ENCODE data around the gene TMEM178B. TPM values are rescaled to one million over a fixed set of nuclear protein-coding genes. Genes with fewer than 3 reads are reported as not detected.

The TMEM178B gene
- total RNA-seq, 4 donors from 2014 or later, result 0.42 to 2.5 (median 0.92) TPM

GRCh38 chr7:141144921-141145629, 71.2 kb downstream of the TMEM178B start:
- H3K27ac ChIP-seq (replicated peaks in 1 of 4), result no peak overlapping the region
- no peak for DNase-seq (ENCODE audit: extremely low spot score)
- TF ChIP-seq EP300 (IDR thresholded peaks at IDR 0.05) (no peak), POLR2A (IDR thresholded peaks at IDR 0.05; ENCODE audit: low read depth) (no peak), CTCF (IDR thresholded peaks at IDR 0.05) (no peak), POLR2AphosphoS5 (IDR thresholded peaks at IDR 0.05) (no peak)
- no peaks in the 10 kb centered on the region for H3K36me3 ChIP-seq
- 74% methylated on average over 4 of the region's 4 CpGs for WGBS
- H3K9me3 ChIP-seq, result peaks cover 0 to 12% (median 8%) of the 10 kb centered on the region in 4 donors
- H3K4me1 ChIP-seq, result no peaks in the 10 kb centered on the region
- no peak overlapping the region for H3K4me3 ChIP-seq
- H3K27me3 ChIP-seq, result no peaks in the 10 kb centered on the region
- intact Hi-C loops (cut with DNase I), result no loop called here

GRCh38 chr7:141145630-141145982, 71.7 kb downstream of the TMEM178B start:
- no peaks in the 10 kb centered on the region for H3K27me3 ChIP-seq
- 62% methylated on average over 3 of the region's 3 CpGs for WGBS

GRCh38 chr7:141147482-141147881, 73.6 kb downstream of the TMEM178B start:
- peak; percentile 72 for DNase-seq (ENCODE audit: extremely low spot score)
- intact Hi-C loops (cut with DNase I), result no loop called here
- H3K4me3 ChIP-seq, result no peak overlapping the region
- H3K9me3 ChIP-seq, result peaks cover 0 to 9% (median 7%) of the 10 kb centered on the region in 4 donors
- TF ChIP-seq POLR2A (IDR thresholded peaks at IDR 0.05; ENCODE audit: low read depth) (no peak), EP300 (IDR thresholded peaks at IDR 0.05) (no peak), POLR2AphosphoS5 (IDR thresholded peaks at IDR 0.05) (no peak), CTCF (IDR thresholded peaks at IDR 0.05) (no peak)
- H3K27me3 ChIP-seq, result no peaks in the 10 kb centered on the region
- H3K27ac ChIP-seq (replicated peaks in 1 of 4), result no peak overlapping the region
- no peaks in the 10 kb centered on the region for H3K36me3 ChIP-seq
- no peaks in the 10 kb centered on the region for H3K4me1 ChIP-seq
- 88% methylated on average over 4 of the region's 4 CpGs for WGBS

More at GRCh38 chr7:141145630-141145982, 71.7 kb downstream of the TMEM178B start:
- Histone ChIP-seq H3K4me1 (no peaks in the 10 kb centered on the region), H3K9me3 (peaks cover 0 to 12% (median 8%) of the 10 kb centered on the region in 4 donors), H3K27ac (replicated peaks in 1 of 4) (no peak overlapping the region), H3K4me3 (no peak overlapping the region), H3K36me3 (no peaks in the 10 kb centered on the region)
- intact Hi-C loops (cut with DNase I), result no loop called here
- TF ChIP-seq EP300 (IDR thresholded peaks at IDR 0.05) (no peak), POLR2AphosphoS5 (IDR thresholded peaks at IDR 0.05) (no peak), CTCF (IDR thresholded peaks at IDR 0.05) (no peak), POLR2A (IDR thresholded peaks at IDR 0.05; ENCODE audit: low read depth) (no peak)
- DNase-seq (ENCODE audit: extremely low spot score), result no peak

- no peak for TF ChIP-seq POLR2AphosphoS5 (IDR thresholded peaks at IDR 0.05)
- no peak for TF ChIP-seq CTCF (IDR thresholded peaks at IDR 0.05)
- TF ChIP-seq EP300 (IDR thresholded peaks at IDR 0.05), result no peak
- no peak for TF ChIP-seq POLR2A (IDR thresholded peaks at IDR 0.05; ENCODE audit: low read depth)
- Histone ChIP-seq H3K27ac (replicated peaks in 1 of 4) (no peak overlapping the region), H3K27me3 (no peaks in the 10 kb centered on the region), H3K9me3 (peaks cover 0 to 9% (median 0%) of the 10 kb centered on the region in 4 donors), H3K4me1 (no peaks in the 10 kb centered on the region), H3K36me3 (no peaks in the 10 kb centered on the region), H3K4me3 (no peak overlapping the region)
- DNase-seq (ENCODE audit: extremely low spot score), result peak; percentile 78
- intact Hi-C loops (cut with DNase I), result no loop called here
- 73% methylated on average over 2 of the region's 2 CpGs for WGBS
Measured at GRCh38 chr7:141150465-141150864, 76.6 kb downstream of the TMEM178B start.

Measured in esophagus muscularis mucosa (tissue), 4 donors.